Activated gamma-delta T cell treated with anti-CD3 and anti-CD28 coated beads, Interleukin-2, amount 50 U/mL, for 16 hours (primary cell): ENCODE data around the gene TTC9B.

ENCODE experiments used
- DNase-seq: peaks from one replicate; pipeline ENCODE4 v3.0.0-alpha.2; 2020; ENCODE audit warnings: low read depth

TTC9B gene

DNA sequence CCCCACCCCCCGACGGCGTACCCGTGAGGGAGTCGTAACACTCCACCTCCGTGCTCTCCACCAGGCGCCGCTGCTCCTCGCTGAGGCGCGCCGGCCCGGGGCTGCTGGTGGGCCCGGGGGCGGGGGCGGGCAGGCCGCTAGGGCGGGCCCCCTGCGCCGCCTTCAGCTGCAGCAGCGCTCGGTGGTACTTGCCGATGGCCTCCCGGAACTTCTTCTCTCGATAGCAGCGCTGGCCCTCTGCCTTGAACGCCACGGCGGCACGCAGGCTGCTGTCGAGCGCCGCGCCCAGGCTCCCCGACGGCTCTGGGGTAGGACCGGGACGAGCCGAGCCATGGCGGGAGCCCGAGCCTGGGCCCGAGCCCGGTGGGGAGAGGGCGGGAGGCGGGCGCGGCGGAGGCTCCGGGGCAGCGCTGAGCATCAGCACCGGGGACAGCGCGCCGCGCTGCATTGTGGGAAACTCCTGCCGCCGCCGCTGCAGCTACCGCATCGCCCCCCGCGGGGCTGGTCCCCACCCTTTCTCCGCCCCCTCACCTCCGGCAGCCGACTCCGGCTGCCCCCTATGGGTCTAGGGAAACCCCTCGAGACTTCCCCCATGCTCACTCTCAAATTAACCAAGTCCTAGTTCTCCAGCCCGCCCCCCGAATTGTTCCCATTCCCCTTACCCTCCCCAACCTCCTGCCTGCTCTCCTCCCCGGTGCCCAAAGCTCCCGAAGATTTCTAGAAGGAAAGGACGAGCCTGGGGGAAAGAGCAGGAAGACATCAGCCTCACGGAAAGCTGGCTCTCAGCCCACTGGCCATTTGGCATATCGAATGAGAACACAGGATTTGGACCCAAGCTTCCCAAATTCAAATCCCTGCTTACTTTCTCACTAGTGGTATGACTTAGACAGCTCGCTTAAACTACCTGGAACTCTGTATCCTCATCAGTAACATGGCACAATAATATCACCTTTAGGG is at the start of gene TTC9B:
Gene TTC9B (minus strand): TSS at position 451 of the 957 bp plus-strand sequence. CDS start 3 bp downstream, at position 448.
- peak; percentile 43 for DNase-seq

DNA sequence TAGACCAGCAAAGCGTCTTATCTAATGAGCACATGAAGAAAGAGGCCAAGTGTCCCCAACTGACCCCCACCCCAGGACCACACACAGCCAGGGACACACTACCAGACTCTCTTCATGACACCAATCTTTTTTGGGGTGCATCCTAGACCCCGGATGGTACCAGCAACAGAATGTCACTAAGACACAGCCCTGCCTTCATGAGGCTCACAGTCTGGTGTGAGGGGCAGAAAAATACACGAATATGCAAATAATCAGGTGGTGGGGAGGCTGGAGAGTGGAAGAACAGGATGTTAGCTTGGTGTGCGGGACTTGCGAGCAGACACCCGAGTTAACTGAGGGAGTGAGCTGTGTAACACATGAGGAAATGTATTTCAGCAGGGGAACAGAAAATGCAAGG is 49.4 kb upstream of the TTC9B start:
- no peak for DNase-seq

GRCh38 chr19:40266912-40267600 is 48.9 kb upstream of the TTC9B start:
- DNase-seq: no peak

DNA sequence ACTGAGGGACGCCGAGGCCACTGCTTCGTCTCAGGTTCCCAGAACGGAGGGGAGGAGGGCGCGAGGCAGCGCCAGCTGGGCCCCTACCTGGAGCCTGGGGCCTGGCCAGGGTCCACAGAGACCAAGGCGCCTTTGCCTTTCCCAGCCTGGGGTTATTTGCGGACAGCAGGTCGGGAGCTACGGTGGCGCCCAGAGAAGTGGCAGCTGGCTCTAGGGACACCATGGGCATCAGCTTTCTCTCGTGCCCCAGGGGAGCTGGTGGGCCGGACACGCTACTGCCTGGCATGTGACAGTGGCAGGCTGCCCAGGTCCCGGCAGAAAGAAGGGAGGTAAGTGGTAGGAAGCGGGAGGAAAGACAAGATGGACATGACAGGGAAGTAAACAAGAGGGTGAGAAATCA is 47.9 kb upstream of the TTC9B start:
- no peak for DNase-seq

GRCh38 chr19:40265763-40266099 is 47.5 kb upstream of the TTC9B start:
- no peak for DNase-seq

GRCh38 chr19:40265055-40265762 is 47.0 kb upstream of the TTC9B start:
- DNase-seq: no peak

DNA sequence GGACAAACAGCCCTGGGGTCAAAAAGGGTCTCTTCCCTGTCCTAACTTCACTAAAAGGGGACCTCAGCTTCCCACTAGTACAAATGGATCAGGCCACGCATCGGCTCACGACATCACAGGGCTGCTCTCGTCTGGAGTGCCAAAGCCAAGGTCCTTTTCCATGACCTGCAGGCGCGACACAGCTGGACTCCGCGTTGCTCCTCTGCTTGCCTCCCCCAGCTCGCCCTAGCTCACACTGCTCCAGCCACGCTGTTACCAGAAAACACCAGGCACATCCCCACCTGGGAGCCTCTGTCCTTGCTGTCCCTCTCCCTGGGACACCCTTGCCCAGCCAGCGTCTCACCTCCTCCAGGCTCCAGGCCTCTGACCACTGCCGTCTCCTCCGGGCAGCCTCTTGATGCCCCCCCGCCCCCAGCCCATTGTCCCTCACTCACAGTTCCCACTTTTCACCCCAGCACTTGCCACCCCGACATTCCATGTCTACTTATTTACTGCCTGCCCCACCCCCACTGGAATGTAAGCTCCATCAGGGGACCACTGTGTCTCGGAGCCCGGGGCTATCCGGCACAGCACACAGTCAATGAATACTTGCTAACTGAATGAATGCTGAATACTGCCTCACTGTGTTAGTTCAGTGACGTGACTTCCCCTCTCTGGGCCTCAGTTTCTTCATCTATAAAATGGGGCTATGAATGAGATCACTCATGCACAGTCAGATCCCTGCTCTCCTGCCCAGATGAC is 46.3 kb upstream of the TTC9B start:
- DNase-seq: no peak

GRCh38 chr19:40263440-40264313 is 45.5 kb upstream of the TTC9B start:
- DNase-seq: no peak

DNA sequence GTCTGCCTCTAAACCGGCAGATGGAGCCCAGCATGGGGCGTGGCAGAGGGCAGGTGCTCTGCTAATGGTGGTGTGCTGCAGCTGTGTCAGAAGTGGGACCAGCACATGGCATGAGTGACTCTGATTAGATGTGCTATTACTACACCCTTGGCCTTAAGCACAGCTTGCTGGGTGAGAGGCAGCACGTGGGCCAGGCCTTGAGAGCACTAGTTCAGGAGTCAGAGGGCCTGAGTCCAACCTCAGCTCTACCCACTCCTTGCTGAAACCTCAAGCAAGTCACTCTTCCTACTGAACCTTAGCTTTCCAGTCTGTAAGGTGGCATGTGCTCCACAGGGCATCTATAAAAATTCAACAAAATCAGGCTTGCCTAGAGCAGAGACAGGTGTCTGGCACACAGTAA is 44.2 kb upstream of the TTC9B start:
- no peak for DNase-seq

DNA sequence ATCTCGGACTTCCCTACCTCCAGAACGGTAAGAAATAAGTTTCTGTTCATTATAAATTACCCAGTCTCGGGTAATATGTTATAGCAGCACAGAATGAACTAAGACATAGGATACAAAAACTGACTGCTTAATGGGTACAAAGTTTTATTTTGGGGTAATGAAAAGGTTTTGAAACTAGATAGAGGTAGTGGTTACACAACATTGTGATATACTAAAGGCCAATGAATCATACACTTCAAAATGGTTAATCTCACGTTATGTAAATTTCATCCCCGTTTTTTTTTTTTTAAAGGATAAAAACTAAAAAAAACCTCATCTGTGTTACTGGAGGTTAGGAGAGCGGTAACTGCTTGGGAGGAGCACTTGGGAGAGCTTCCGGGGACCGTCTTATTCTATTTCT is 43.4 kb upstream of the TTC9B start:
- no peak for DNase-seq

- no peak for DNase-seq
Observed at GRCh38 chr19:40257096-40257517, 38.9 kb upstream of the TTC9B start.

DNA sequence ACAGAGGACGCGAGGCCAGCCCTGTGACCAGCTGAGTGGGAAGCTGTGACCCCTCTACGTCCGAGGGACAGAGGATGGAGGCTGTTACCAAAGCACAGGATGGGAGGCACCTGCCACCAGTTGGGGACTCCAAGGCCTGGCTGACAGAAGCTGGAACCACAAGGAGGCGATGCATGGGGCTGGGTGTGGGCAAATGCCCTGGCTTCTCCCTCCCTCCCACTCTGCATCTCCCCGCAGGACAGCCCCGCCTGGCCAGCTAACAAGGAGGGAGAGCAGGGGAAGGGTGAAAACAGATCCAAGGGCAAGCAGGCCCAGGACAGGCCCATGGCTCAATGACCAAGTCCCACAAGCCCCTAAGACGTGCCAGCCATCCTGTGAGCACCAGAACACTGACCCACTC is 38.3 kb upstream of the TTC9B start:
- no peak for DNase-seq

DNA sequence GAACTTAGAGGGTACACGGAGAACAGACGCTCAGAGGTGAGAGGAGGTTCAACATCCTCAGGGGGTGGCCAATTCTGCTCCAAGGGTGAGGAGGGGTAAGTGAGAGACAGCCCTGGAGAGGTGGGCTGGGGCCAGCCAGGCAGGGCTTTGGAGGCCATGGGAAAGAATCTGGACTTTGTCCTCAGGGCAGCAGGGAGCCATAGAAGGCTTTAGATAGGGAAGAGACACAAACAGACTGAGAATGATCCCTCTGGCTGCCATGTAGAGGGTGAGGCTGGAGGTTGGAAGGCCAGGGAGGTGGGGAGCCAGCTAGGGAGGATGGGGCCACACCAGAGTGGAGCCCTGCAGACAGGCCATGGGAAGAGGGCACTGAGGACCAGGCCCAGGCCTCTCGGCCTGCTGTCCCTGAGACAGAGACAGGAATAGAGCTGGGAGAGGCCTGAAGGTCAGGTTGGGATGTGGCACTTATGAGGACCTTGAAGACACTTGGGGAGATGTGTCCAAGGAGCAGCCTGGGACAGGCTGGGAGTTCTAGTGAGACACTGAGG is 37.5 kb upstream of the TTC9B start:
- DNase-seq: no peak

GRCh38 chr19:40254714-40255418 is 36.7 kb upstream of the TTC9B start:
- DNase-seq: no peak

DNA sequence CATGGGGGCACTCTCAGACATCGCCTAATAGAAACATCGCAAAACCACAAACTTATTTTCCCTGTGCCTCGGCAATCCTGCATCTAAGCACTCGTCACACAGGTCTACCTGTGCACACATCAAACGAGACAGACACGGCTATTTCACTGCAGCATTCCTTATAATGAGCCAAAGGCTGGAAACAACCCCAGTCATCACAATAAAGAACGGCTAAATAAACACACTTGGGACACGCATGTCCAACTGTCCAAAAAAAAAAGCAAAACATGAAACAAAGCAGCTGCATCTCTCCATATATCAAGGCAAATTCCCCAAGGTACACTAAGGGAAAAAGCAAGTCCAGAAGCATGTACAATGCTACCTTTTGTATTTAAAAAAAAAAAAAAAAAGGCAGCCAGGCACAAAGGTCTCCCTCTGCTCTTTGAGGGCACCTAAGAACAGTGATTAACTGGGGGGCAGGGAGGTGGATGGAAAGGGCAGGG is 35.5 kb upstream of the TTC9B start:
- no peak for DNase-seq

DNA sequence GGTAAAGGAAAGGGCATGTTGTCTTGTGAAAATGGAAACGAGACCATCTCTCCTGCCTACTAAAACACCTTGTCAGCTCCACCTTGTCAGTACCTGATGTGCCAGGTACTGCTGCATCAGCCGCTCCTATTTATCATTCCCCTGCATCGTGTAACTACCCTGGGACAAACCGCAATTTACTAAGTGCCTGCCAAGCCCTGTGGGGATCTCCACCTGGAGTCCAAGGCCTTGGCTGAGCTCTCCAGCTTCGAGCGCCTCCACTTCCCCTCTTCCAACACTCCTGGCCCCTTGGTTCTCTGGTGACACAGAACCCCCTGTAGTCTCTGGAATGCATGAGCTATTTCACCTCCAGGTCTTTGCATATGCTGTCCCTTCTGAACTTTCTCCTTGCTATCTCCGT is 34.2 kb upstream of the TTC9B start:
- DNase-seq: no peak

GRCh38 chr19:40251991-40252390 is 33.8 kb upstream of the TTC9B start:
- no peak for DNase-seq

GRCh38 chr19:40251244-40251643 is 33.1 kb upstream of the TTC9B start:
- no peak for DNase-seq

- DNase-seq: no peak
Observed at GRCh38 chr19:40249781-40250180, 31.6 kb upstream of the TTC9B start.

- no peak for DNase-seq
Observed at GRCh38 chr19:40249201-40249600, 31.0 kb upstream of the TTC9B start.
